HG02588 (cell line): Measurements from ENCODE around the gene LIMCH1.
A peak's percentile ranks its signal among the peaks of the same experiment; 100 is the strongest.
"Not testable (repeated sequence)": the region's sequence is repeated elsewhere in the genome, so short reads cannot be mapped to it uniquely, and the experiment has no call there.

Experiments used
- ATAC-seq: cut with Tn5 transposase; IDR thresholded peaks from one replicate; pipeline ENCODE4 v1.9.1; 2021; ENCODE audit warnings: mild to moderate bottlenecking, moderate library complexity; ENCODE audit not compliant: unreplicated experiment

LIMCH1 gene

DNA sequence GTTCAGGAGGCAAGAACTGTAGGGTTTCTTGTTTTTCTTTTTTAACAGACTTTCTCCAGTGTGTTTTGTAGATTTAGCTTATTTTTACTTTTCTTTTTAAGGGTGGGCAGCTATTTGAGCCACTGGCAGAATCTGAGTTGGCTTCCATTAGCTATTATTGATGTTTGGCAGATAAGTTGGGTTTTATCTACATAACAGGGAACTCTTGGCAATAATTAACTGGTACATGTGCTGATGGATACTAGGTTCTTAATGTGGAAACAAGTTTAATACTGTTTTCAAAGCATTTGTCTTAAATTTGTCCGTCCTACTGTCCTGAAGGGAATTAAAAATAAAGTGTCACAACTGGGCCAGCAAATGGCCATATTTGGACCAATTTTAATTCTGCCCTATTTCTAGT is 130.1 kb downstream of the LIMCH1 start:
- no peak for ATAC-seq

DNA sequence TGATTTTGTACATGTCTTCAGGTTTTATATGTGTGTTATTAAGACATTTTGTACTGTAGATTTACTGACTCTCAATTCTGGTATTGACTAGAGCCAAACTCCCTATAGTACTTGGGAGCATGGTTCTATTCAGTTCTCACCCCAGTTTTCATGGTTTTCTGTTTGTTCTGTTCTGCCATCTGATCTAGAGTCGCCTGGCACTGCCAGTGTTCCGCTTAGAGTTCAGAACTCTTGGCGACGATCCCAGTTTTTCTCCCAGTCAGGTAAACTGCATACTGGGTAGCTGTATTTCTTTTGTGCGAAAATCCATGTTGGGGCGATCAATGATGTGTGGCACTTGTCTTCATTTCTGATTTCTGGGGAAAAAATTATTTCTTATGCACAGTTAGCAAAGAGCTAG is 132.6 kb downstream of the LIMCH1 start:
- ATAC-seq, result no peak

DNA sequence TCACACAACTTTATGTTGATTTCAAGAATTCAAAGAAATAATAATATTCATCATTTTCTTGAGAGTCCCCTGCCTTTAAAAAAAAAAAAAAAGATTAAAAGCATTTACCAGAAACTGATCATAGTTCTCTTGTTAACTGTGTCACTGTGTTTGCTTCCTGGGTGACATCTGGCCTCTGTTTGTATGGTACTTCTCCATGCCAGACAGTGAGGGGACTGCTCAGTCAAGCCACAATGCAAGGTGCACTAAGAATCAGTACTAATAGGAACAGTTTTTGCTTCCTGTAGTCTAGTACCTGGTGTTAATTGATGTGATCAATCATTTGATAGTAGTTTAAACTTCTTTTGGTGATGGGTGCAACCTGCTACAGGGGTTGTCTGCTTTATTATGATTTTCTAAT is 133.0 kb downstream of the LIMCH1 start:
- ATAC-seq, result no peak

DNA sequence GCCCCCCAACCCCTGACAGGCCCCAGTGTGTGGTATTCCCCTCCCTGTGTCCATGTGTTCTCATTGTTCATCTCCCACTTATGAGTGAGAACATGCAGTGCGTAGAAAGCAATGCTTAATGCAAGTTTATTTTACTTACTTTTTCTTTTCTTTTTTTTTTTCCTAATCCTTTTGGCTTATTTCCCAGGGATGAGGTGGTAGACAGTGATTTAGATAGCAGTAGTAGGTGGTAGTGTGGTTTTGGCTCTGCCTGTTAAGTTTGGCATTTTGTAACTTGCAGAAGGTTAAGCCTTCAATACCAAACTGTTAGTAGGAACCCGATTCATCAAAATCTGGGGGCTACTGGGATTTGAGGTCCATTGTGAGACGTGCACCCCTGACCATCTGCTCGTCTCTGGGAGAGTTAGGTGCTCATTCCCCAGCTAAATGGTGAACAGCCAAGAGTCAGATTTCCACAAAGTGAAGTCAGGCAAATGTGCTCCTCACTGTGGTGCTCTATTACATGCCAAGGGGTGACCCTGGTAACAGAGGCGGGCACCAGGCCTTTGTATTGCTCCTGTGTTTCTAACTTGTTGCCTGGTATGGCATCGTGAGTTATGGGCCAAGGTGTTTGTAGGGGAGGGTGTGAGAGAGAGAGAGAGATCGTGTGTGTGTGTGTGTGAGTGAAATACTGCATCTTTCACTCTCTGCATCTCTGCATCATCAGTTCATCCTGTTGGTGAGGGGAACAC is 140.3 kb downstream of the LIMCH1 start:
- ATAC-seq, result no peak

DNA sequence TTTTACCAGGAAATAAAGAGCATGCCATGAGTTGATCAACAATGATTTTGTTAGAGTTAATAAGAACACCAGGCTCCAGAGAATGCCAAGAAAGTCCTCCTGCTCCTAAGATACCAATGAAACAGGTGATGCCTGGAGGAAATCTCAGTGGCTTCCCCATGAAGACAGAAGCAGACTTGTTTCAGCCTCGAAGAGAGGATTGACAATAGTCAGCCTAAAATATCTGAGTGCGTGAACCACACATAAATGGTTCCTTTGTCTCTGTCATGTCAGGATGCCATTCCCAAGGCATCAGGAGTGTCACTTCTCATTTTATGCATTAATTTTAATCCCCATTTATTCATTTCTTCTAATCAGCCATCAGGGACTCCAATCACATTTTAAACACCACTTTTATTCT is 141.0 kb downstream of the LIMCH1 start:
- ATAC-seq, result no peak

DNA sequence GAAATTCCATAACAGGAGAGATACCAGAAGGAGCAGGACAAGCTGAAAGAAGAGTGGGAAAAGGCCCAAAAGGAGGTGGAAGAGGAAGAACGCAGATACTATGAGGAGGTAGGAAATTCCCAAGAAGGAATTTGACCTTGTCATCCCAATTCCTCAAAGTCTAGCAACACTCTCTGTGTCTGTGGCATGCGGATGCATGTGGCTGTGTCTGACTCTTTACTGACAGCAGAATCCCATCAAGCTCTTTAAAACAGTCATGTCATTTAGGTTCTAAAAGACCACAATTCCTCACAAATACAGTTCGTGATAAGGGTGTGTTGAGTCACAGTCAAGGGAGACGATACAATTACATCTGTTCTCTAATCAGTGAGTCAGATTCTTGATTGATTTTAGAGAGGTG is 142.0 kb downstream of the LIMCH1 start:
- no peak for ATAC-seq

DNA sequence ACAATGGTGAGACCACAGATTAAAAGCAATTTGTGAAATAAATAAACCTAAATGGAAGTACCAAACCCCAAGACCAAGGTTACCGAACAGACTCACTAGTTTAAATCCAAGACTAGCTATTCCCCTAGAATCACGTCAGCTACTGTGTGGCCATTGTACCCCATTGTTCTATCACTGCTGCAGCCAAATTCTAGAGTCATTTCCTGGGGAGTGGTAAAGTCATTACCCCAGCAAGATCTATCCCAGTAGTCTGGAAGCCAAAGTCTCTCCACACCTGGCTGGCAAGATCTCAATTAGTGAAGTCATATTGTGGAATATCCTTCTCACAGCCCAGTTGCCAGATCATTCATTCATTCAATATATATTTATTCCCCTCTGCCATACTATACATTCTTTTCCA is 143.1 kb downstream of the LIMCH1 start:
- no peak for ATAC-seq

DNA sequence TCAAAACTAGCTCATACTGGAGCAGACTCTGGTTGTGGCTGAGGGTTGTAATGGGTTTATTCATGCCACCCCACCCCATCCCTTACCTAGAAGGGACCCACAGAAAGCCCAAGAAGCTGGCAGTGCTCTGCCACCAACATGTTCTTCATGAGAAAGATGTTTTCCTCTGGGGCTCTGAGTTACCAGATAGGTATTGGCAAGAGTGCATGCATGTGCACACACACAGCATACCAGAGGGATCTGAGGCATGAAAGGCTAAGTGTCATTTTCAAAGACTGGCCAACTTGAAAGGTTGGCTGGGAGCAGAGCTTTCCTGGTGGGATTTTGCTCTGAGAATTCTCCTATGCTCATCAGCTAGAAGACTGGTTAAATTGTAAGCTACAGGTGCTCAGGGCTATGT is 145.4 kb downstream of the LIMCH1 start:
- no peak for ATAC-seq

DNA sequence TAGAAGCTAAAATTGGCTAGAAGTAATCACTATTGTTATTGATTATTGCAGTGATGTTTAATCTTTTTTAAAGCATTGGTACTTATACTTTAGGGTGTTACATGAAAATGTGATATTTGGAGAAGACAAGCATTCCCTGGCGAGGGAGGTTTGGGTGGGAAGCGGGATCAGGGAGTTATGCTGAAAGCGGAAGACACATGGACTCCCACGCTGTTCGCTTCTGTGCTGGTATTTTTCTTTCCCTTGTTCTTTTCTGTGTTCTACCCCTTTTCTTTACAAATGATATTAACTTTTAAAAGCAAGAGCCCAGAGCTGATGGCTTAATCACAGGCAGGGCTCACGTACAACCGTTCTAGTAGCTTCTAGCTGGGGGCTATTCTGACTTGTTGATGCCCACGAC is 148.9 kb downstream of the LIMCH1 start:
- no peak for ATAC-seq

DNA sequence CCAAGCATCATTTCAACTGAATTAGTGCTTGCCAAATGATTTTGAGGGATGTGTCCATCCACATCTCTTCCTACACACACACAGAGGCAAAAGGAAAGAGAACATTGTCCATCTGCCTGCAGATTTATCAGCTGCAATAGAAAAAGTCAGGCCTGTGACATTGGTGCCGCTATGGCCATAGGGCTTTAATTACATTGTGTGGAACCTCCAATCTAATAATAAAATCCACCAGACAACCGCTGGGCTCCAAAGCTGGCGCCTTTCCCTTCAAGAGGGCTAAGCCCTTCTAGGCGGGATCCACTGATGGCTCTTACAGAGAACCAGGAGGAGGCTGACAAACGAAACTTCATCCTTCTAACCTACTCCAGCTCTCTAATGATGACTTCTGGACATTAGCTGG is 150.0 kb downstream of the LIMCH1 start:
- no peak for ATAC-seq

DNA sequence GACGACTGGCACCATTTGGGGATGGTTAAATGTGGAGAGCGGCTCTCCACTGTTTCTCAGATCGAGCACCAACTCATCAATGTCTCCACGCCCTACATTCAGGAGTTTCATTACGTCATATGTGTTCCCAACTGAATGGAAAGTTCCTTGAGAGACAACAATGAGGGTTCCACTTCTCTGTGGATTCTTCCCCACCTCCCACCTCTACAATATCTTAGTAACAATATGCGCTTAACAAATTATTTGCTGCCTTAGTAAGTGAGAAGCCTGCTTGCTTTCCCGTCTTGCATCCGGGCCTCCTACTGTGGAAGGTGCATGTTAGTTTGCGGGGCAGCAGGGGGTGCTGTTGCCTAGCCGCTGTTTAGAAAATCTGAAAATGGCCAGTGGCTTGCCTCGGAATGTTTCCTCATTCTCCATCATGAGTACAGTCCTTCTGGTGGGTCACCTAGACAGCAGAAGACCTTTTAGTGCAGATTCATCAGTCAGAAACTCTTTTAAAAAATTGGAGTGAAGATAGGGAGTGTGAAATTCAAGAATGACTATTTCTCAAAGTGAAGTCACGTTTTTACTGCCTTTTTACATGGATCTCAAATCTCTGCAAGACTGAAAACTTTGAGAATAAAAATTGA is 154.9 kb downstream of the LIMCH1 start:
- ATAC-seq, result peak; percentile 72

DNA sequence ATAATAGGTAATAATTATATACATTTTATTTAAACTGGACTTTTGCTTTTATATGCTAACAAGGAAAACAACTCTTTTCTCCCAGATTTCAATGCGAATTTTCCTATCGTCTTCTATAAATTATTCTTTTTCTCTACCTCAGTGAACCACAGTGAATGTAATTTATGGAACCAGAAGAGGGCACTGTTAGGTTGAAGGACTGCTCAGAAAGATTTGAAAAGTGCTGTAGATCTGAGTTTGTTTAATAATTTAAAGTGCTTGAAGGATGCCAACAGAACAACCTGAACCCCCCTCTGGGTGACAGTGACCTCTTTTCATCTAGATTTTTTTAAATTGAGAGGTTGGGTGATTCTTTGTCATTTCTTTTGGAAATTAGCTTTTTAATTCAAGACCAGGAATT is 155.7 kb downstream of the LIMCH1 start:
- no peak for ATAC-seq

DNA sequence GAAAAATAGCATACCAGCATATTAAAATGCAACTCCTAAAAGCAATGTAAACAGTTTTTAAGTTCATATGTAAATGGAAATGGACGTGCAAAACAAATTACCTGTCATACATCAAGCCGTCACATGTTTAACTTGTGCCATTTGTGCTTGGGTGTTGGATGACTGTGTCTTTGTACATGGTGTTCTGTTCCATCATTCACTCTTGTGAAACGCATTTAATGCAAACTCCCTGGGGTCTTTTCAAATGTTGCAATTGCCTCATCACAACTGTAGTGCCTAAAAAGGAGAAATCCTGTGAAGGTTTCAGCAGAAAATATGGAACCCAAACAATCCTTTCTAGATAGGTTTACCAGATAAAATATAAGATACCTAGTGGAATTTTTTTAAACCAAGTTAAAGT is 158.2 kb downstream of the LIMCH1 start:
- no peak for ATAC-seq

DNA sequence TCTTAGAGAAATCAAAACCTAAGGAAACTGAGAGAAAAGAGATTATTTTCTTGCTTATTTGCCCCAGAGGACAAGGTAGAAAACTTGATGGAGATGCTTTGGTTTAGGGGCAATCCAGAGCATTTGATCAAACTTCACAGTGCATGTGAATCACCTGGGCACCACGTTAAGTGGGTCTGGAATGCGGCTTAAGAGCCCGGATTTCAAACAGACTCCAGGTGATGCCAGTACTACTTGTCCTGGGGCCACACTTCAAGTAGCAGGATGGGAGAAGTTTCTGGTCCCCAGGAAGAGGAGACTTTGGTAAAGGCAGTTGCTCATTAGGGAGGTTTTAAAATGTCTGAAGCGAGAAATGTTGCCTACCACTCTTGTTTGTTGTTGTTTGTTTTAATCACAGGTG is 158.8 kb downstream of the LIMCH1 start:
- ATAC-seq, result no peak

DNA sequence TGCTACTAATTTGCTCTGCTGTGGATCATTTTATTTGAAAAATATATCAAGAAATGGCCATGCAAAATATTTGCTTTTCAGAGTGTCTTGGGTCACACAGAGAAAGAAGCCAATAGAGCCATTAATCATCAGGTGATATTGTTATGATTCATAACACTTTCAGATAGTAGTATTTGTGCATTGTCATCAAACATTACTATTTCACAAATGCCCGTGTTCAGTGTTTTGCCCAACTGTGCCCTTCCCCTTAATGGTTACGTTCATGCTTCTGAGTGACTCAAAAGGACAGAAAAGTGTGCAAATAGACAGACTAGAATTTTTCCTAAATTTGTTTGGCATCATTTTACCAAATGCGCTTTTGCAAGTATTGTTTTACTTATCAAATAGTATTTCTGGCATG is 164.0 kb downstream of the LIMCH1 start:
- ATAC-seq, result no peak

DNA sequence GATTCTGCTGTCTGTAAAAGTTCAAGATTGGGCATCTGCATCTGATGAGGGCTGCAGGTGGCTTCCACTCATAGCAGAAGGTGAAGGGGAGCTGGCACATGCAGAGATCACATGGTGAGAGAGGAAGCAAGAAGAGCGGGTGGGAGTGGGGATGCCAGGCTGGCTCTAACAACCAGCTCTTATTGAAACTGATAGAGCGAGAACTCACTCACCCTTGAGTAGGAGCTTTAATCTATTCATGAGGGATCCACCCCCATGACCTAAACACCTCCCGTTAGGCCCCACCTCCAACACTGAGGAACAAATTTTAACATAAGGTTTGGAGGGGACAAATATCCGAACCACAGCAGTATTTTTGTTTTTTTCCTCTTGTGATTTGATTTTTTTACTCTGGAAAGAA is 164.8 kb downstream of the LIMCH1 start:
- ATAC-seq, result no peak

DNA sequence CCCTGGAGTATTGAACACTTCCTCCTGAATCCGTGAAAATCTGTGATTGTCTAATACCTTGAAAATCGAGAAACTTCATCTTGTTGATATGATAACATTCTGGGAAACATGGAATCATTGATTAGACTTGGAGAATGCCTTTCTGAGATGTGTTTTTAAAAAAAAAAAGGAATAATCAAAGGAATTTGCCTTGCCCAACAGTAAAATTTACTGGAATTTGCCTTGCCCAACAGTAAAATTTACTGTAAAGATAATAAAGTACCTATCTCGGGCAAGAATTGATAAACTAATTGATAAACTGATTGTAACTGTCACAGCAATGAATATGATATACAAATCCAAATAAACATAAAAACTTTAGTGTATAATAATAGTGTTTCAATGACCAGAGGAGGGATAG is 165.8 kb downstream of the LIMCH1 start:
- ATAC-seq, result no peak

DNA sequence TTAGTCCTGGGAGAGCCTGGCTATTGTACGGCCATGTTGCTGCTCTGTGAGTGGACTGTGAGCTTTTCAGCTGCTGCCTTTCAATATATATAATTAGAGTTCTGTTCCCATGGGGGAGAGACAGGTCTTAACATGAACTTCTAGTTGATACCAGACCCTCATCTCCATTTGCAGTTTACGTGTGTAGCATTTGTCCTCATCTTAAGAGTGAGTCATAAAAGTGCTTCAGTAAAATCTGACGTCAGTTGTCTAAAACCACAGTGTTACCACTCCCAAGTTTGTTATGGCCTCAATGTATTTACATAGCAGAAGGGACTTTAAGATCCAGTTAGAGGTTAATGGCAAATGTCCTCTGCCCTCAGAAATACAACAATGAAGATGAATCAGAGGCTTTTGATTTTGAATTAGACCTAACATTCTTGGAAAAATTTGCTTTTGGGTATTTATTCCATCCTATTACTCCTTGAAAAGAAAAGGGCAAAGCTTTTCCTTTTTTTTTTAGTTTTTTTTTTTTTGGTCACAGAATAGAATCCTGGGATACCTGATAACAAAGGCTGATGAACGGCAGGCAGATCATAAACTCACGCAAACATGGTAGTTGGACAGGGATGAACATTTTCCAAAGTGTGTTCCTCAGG is 172.0 kb downstream of the LIMCH1 start:
- ATAC-seq, result no peak

DNA sequence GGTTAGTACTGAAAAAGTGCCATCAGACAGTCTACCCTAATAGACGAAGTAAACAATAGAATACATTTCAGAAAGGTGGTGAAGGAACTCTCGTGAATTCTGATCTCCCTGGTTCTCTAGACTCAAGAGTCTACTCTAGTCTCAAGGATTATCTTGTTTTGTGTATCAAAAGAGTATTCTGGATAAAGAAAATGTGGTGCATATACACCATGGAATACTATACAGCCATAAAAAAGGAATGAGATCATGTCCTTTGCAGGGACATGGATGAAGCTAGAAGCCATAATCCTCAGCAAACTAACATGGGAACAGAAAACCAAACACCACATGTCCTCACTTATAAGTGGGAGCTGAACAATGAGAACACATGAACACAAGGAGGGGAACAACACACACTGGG is 173.7 kb downstream of the LIMCH1 start:
- ATAC-seq, result not testable (repeated sequence)

DNA sequence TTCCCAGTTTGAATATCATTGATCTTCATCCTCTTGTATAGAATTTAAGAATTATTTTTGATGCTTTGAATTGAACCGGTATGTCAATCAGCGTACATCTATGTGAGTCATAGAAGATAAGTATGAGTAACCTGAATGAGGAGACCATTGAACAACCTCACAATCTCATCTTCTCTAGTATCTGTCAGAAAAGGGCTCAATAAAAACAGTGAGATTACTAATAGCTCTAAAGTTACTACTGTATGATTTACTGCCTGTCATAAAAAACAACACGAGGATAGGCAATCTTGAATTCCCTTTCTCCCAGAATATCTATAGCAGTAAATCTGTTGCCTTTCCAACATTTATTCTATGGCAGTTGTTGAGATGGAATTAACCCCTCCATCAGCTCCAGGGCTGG is 174.5 kb downstream of the LIMCH1 start:
- ATAC-seq, result no peak

DNA sequence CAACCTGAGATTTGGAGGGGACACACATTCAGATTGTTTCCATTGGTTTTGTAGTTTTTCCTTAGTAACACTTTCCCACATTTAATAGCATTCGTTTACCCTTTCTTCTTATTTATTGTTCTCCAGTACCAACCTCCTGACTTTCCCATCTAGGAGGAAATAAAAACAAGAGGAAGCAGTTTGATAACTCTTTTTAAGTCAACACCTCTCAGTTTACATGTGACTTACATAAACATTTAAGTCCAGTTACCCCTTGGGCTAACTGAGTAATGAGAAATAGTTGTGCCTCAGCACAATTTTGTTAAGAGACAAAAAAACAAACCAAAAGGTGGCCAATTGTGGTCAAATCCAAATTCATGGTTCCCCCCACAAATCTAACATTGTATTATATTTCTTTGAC is 175.8 kb downstream of the LIMCH1 start:
- ATAC-seq, result no peak

DNA sequence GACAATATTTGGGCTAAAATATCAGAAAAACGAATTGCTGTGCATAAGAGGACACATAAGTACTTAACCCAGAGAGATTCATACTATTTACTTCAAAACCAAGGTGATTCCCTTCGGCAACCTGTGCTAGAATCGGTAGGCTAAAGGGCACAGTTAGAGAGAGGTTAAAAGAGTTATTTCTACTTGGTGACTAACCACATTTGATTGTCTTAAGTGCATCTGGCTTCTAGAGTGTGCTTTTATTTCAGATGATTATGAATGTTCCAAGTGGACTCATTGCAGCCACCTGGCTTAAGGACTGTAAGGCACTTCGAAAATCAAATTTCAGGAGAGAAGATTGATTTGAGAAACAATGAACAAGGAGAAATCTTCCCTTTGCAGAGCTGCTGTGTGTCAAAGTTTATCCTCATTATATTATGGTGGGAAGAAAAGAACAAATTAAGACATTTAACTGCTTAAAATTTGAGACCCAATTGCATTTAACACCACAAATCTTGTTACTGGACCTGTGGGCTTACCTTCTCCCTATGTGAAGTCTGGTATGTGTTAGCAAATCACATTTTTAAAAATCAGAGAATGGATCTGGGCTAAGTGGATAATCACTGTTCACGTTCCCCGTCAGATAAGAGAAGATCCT is 176.5 kb downstream of the LIMCH1 start:
- ATAC-seq, result no peak
